Caki2 (cell line): Measurements from ENCODE around the gene STAB1. TPM values are rescaled to one million over a fixed set of nuclear protein-coding genes. Genes with fewer than 3 reads are reported as not detected.

Source experiments
- DNase-seq: peaks from one replicate; pipeline ENCODE4 v3.0.0-alpha.2; 2015; ENCODE audit warnings: low read depth
- in situ Hi-C: cut with HindIII; loops from 2 replicates; pipeline ENCODE4 v1.10.0; 2016; ENCODE audit warnings: low sequenced_read_pairs, low pct_unique_long_range_greater_than_20kb, mixed read lengths
- total RNA-seq: library from RNA; depleted of rRNA; stranded (reverse); fragments of >200 nt; shearing (Covaris generic); gene quantifications from 2 replicates; pipeline ENCODE4 v1.2.3, GENCODE V29; 2014; ENCODE audit warnings: low replicate concordance

The STAB1 gene
- total RNA-seq, 1 experiment from 2014 or later = not detected

DNA sequence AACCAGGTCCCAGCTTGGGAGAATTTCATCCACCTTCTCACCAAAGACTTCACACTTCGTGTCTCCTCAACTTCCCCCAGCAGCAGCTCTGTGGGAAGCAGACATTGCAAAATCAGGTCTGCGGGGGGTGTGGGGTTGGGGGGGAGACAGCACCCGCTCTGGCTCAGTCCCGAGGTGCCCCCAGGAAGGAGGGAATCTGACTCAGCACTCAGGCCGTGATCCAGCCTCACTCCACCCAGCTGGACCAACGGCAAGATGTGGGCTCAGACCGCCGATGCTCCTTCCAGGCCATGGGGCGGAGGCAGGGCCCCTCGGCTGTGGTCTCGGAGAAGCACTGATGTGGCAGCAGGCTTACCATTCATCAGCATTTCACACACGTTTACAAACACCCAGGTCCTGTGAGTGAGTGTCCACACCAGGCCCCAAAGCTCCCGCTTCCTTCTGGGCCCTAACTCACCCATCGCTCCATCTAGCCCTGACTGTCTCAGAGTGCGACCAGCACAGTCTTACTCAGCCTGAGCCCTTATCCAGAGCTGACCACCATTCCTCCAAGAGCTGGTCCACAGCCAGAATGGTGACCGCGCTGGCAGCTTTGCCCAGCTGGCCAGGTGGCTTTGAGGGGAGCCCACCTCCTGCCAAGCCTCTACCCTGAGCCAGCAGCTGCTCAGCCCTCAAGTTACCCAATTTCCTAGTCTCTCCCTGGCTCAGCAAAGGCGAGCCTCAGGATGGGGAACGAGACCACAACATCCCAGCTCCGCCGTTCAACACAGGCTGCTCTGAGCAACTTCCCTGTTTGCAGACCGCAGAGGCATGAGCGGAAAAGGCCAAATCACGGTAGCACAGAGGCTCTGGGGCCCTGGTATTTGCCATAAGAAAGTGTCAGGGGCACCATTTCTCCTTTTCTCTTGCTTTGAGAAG is 3.3 kb downstream of the STAB1 start:
- in situ Hi-C loops = no loop called here
- no peak for DNase-seq

DNA sequence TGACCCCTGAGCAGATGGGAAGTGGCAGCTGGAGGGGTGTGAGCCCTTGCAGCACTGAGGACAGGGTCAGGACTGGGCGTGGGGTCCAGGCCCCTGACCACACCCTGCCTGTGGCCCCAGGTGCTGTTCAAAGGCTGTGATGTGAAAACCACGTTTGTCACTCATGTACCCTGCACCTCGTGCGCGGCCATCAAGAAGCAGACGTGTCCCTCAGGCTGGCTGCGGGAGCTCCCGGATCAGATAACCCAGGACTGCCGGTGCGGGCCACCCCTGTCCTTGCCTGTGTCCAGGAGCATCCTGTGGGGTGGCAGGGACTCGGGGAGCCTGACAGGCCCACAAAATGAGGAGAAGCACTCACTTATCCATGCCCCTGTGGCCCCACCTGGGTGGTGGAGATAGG is 5.9 kb downstream of the STAB1 start:
- DNase-seq = no peak
- in situ Hi-C loops = no loop called here

DNA sequence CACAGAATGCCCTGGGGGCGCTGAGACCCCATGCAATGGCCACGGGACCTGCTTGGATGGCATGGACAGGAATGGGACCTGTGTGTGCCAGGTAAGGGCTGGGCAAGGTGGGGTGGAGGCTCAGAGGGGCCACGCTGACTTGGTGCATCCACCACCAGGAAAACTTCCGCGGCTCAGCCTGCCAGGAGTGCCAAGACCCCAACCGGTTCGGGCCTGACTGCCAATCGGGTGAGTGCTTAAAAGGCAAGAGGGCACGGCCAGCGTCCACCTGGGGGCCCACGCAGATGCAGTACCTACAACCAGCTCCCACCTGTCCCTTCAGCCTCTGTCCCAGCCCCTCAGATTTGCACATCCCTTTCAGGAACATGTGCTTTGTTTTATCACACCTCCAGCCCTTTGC is 6.9 kb downstream of the STAB1 start:
- DNase-seq = no peak
- in situ Hi-C loops = no loop called here

DNA sequence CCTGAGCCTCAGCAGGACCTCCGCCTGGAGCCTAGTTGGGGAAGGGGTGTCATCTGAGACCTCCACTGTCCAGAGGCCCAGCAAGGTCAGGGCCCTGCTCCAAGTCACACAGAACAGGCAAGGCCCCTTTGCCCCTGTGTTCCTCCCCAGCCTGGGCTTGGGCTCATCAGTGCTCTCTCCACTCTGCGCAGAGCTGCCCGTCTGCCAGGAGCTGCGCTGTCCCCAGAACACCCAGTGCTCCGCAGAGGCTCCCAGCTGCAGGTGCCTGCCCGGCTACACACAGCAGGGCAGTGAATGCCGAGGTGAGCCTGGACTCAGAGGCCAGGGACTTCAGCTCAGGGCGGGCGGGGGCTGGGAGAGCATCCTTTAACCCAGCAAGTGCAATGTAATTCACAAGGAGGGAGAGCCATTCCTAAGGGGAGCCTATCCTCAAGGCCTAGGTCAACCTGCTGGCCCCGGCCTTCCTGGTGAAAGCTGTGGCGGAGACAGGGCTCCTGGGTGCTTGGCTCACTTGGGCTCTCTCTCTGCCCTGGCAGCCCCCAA is 7.7 kb downstream of the STAB1 start:
- DNase-seq = no peak
- in situ Hi-C loops = no loop called here

DNA sequence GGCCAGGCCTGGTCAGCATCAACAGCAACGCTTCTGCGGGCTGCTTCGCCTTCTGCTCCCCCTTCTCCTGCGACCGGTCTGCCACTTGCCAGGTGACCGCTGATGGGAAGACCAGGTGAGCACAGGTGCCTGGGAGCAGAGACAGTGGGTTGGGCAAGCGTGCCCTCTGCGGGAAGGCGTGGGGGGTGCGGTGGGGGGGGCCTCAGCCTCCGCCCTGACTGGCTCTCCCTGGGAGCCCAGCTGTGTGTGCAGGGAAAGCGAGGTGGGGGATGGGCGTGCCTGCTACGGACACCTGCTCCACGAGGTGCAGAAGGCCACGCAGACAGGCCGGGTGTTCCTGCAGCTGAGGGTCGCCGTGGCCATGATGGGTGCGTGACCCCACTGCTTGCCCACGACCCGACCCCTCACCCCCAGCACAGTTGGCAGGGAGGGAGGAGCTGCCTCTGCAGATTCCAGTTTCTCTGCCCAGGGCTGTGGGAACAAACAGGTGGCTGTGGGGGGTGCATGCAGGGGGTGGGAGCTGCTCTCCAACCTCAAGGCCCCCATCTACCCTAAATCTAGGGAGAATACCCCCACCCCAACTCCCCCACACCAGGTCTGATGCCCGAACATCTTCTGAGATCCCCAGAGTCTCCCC is 8.8 kb downstream of the STAB1 start:
- no peak for DNase-seq
- in situ Hi-C loops = no loop called here

DNA sequence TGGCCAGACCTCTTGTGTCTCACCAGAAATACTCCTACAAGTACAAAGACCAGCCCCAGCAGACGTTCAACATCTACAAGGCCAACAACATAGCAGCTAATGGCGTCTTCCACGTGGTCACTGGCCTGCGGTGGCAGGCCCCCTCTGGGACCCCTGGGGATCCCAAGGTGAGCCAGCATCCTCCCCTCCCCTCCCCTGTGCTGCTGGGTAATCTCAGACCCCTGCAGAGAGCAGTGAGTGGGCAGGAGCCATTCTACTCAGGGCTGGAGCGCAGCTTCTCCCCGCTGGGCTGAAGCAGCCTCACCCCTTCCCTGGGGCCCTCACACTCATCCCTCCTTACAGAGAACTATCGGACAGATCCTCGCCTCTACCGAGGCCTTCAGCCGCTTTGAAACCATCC is 9.8 kb downstream of the STAB1 start:
- in situ Hi-C loops = no loop called here
- no peak for DNase-seq

DNA sequence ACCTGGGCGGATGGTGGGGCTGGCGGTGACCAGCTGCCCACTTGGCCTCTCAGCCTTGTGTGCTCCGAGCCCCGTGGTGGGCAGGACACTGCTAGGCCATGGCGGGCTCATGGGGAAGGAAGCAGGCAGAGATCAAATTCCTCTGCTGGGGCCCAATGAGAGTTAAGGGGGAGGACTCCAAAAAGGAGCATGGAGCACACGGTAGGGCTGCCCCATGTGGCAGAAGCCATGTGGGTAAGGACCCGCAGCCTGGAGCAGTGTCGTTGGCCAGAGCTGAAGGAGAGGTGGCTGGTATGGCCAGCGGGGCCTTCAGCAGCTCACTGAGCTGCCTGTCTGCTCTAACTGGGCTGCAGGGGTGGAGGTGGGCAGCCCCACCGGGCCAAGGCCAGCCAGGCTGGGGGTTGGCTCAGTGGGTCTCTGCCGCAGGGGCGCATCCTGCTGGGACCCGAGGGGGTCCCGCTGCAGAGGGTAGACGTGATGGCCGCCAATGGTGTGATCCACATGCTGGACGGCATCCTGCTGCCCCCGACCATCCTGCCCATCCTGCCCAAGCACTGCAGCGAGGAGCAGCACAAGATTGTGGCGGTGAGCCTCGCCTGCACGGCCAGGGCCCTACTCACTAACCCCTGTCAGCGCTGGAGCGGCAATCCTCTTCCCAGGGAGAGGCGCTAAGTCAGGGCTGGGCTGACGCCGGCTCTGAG is 11.3 kb downstream of the STAB1 start:
- in situ Hi-C loops = no loop called here
- DNase-seq = no peak

DNA sequence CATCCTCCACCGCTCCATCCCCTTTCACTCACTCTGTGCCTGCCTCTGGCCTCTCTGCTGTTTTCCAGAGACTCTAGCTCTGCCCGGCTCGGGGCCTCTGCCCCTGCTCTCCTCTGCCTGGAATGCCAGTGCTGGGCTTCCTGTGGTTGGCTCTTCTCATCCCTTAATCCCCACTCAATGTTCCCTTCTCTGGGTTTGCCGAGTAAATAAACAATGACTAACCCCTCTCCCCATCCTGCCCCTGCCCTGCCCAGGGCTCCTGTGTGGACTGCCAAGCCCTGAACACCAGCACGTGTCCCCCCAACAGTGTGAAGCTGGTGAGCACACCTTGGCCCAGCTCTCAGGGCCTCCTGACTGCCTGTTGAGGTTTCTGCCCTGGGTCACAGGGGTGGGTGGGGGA is 12.2 kb downstream of the STAB1 start:
- in situ Hi-C loops = no loop called here
- DNase-seq = no peak

DNA sequence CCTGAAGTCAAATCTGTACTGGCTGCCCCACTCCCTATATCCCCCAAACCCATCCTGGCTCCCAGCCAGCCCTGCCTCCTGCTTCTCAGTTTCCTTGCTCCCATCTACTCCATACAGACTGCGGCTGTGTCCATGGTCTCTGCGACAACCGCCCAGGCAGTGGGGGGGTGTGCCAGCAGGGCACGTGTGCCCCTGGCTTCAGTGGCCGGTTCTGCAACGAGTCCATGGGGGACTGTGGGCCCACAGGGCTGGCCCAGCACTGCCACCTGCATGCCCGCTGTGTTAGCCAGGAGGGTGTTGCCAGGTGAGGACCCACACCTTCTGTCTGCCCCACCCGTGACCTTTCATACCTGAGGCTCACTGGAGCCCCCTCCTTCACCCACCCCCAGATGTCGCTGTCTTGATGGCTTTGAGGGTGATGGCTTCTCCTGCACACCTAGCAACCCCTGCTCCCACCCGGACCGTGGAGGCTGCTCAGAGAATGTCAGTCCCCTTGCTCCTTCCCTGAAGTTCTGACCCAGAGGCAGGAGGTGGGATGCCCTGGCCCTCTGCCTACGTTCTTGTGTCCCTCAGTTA is 14.7 kb downstream of the STAB1 start:
- in situ Hi-C loops = no loop called here
- DNase-seq = no peak

DNA sequence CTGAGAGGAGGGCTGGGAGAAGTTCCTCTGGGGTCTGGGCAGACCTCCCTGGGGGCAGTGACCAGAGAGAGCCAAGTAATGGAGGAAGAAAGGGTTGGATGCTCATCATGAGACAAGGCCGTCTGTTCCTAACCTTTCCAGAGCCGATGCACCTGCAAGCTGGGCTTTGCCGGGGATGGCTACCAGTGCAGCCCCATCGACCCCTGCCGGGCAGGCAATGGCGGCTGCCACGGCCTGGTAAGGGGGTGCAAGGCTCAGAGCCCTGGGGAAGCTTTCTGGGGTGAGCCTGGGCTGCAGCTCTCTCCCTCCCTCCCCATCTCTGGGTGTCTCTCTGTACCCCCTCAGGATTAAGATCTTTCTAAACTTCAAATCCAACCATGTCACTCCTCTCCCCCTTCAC is 16.4 kb downstream of the STAB1 start:
- DNase-seq = no peak
- in situ Hi-C loops = no loop called here

DNA sequence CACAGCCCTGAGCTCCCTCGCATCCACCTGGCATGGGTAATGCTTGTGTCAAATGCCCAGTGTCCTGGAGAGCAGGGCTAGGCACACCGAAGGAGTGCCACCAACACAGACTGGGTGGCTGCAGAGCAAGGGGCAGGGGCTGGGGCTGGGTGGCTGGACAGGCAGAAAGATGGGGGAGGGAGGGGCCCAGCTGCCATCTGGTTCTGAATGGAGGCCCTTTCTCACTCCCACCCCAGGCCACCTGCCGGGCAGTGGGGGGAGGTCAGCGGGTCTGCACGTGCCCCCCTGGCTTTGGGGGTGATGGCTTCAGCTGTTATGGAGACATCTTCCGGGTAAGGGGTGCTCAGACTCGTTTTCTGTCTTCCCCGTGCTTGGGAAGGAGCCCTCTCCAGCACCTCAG is 17.0 kb downstream of the STAB1 start:
- in situ Hi-C loops = no loop called here
- no peak for DNase-seq

DNA sequence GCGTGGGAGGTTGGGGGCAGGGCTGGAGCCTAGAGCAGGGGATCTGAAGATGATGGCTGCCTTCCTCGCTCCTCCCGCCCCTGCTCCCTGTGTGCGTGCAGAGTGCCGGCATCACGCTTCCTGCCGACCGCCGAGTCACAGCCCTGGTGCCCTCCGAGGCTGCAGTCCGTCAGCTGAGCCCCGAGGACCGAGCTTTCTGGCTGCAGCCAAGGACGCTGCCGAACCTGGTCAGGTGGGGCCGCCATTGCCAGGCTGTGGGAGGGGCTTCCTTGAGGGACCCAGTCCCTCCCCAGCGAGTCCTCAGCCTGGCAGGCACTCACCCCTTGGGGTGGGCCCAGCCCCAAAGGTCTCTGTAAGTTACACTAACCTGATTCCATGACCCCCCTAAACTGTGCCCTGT is 17.6 kb downstream of the STAB1 start:
- DNase-seq = no peak
- in situ Hi-C loops = no loop called here

DNA sequence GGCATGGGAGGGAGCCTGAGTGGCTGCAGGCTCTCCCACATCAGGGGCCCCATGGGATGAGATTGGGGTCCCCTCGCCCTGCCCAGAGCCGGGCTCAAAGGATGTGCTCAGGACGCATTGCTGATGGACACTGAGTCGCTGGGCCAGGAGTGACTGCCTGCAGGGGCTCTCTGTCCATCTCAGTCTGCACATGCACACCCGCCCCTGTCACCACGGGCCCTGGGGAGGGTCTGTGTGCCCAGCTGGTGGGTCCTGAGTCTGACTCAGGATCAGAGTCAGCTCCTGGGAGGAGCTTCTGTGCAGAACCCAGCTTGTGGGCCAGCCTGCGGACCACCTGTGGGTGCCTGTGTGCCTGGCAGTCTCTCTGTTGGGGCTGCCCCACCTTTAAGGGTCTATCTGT is 18.1 kb downstream of the STAB1 start:
- in situ Hi-C loops = no loop called here
- no peak for DNase-seq

DNA sequence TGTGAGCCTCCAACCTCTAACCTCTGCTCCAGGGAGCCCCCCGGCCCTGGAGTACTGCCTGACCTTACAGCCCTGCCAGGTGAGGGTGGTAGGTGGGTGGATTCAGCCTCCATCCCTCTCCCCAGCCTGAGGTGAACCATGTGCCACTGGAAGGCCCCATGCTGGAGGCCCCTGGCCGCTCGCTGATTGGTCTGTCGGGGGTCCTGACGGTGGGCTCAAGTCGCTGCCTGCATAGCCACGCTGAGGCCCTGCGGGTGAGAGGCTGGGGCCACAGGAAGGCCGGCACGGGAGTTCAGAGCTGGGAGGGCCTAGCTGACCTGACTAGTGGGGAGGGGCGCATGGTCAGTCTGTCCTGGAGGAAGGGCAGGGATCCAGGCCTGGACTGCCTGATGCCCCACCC is 19.4 kb downstream of the STAB1 start:
- DNase-seq = no peak
- in situ Hi-C loops = no loop called here

DNA sequence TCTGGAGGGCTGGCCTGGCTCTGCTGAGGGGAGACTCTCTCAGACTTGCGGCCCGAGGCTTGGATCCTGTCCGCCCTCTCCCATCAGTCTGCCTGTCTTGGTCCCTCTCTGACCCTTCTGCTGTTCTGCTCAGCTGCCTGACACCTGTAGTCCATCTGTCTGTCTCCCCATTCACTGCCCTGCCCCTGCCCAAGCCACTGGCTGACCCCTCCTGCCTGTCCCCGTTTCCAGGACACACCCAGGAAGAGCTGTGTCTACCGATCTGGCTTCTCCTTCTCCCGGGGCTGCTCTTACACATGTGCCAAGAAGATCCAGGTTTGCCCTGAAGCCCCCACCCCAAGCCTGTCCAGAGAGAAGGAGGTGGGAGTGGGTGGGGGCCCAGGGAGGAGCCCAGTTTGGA is 20.1 kb downstream of the STAB1 start:
- in situ Hi-C loops = no loop called here
- DNase-seq = no peak

DNA sequence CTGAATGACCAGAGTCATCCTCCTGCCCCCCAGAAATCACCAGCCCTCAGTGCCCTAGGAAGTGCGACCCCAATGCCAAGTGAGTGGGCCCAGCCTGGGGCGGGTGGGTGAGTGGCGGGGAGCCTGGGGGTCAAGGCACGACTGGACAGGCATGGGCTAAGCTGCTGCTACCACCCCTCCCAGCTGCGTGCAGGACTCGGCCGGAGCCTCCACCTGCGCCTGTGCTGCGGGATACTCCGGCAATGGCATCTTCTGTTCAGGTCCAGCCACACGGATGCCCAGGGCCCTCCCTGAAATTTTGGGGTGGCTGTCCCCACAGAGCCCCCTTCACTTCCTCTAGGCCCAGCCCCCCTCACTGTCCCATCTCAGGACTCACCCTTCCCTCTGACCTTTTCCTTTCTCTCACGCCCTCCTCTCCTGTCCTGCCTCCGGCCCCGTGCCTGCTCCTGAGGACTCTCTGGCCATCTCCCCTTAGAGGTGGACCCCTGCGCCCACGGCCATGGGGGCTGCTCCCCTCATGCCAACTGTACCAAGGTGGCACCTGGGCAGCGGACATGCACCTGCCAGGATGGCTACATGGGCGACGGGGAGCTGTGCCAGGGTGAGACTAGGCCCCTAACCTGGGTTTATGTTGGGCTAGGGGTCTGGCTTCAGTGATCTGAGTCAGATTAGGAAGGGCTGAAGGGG is 21.5 kb downstream of the STAB1 start:
- DNase-seq = no peak
- in situ Hi-C loops = no loop called here

DNA sequence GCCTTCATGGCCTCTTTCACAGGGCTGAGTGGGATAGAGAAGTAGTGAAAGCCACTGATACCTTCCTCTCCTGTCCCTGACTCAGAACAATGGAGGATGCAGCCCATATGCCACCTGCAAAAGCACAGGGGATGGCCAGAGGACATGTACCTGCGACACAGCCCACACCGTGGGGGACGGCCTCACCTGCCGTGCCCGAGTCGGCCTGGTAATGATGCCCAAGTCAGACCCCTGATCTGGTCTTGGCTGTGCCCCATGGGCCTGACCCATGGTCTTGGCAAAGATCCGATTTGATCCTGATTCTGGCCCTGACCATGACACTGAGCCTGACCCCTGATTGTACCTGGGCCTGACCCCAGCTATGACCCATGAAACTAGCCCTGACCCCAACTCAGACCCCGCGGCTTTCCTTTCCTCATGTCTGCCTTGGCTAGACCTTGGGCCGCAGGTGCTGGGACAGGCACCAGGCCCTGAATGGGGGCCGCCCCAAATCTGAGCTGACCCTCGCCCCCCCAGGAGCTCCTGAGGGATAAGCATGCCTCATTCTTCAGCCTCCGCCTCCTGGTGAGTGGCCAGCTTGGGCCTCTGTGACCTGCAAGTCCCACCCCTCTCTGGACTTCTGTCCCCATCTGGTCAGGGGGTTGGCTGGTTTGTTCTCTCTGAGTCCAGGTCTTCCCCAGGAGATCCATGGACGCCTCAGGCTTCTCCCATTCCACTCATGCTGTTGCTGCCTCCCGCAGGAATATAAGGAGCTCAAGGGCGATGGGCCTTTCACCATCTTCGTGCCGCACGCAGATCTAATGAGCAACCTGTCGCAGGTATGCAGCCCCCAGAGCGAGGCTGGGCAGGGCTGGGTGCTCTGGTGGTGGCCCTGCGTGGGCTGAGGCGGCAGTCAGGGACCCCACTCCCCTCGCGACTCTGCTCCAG is 22.9 kb downstream of the STAB1 start:
- no peak for DNase-seq
- in situ Hi-C loops = no loop called here
